HG03095 (cell line): ENCODE measurements around the gene CPT1C.

Experiments
- ATAC-seq: cut with Tn5 transposase; IDR thresholded peaks from one replicate; pipeline ENCODE4 v1.9.1; 2021; ENCODE audit warnings: moderate library complexity; ENCODE audit not compliant: unreplicated experiment

The CPT1C gene

GRCh38 chr19:49660338-49660961 is 30.5 kb upstream of the CPT1C start:
- ATAC-seq: no peak

GRCh38 chr19:49662011-49662410 is 28.9 kb upstream of the CPT1C start:
- no peak for ATAC-seq

- no peak for ATAC-seq
These were observed 27.7 kb upstream of the CPT1C start for GRCh38 chr19:49663224-49663623.

GRCh38 chr19:49664171-49665035 is 26.5 kb upstream of the CPT1C start:
- ATAC-seq: peak; percentile 33

GRCh38 chr19:49665036-49665350 is 25.9 kb upstream of the CPT1C start:
- no peak for ATAC-seq

GRCh38 chr19:49665351-49666119 is 25.4 kb upstream of the CPT1C start, which contains the start of the genes BCL2L12 and IRF3:
Gene BCL2L12, plus strand, starts transcription at chr19:49665933. Its CDS starts 760 bp downstream, at chr19:49666693.
Gene IRF3, minus strand, starts transcription at chr19:49665857. Its CDS starts 1,019 bp downstream, at chr19:49664838.
- peak; percentile 75 for ATAC-seq

GRCh38 chr19:49666120-49666444 is 24.8 kb upstream of the CPT1C start:
- no peak for ATAC-seq

GRCh38 chr19:49667473-49667872 is 23.4 kb upstream of the CPT1C start:
- ATAC-seq: no peak

- no peak for ATAC-seq
These were observed 21.4 kb upstream of the CPT1C start for GRCh38 chr19:49669516-49669915.

GRCh38 chr19:49672131-49672919 is 18.6 kb upstream of the CPT1C start:
- no peak for ATAC-seq

GRCh38 chr19:49676136-49676783 is 14.7 kb upstream of the CPT1C start:
- ATAC-seq: no peak

- peak; percentile 52 for ATAC-seq
These were observed 14.1 kb upstream of the CPT1C start for GRCh38 chr19:49676784-49677230.

GRCh38 chr19:49677231-49677900 is 13.6 kb upstream of the CPT1C start, which contains the start of gene PRMT1:
Gene PRMT1, plus strand, starts transcription at chr19:49677271. Its CDS starts 10 bp downstream, at chr19:49677281.
- ATAC-seq: no peak

- ATAC-seq: no peak
These were observed 12.8 kb upstream of the CPT1C start for GRCh38 chr19:49677901-49678674.

- ATAC-seq: no peak
These were observed 11.7 kb upstream of the CPT1C start for GRCh38 chr19:49678985-49679770.

GRCh38 chr19:49679771-49680413 is 11.0 kb upstream of the CPT1C start:
- no peak for ATAC-seq
